Measurements from ENCODE around the gene FOXN4.
A peak's percentile ranks its signal among the peaks of the same experiment; 100 is the strongest.

Gene FOXN4

DNA sequence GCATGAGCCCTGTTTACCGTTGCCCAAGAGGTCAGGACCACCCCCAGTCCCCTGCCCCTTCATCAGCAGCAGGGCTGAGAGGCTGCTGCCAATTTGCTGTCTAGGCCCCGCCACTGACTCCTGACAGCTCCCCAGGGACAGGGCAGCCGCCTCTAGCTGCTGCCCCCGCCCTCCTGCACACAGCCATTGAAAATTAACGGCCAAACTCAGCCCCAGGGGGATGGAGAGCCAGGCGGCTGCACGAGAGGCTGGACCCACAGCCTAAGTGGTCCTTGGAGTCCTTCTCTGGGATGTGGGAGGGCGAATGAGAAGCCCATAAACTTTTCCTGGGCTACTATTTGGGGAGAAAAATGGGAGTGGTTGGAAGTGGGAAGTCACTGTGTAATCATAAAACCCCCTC is 4.6 kb downstream of the FOXN4 start:
- peak; percentile 25 for DNase-seq

DNA sequence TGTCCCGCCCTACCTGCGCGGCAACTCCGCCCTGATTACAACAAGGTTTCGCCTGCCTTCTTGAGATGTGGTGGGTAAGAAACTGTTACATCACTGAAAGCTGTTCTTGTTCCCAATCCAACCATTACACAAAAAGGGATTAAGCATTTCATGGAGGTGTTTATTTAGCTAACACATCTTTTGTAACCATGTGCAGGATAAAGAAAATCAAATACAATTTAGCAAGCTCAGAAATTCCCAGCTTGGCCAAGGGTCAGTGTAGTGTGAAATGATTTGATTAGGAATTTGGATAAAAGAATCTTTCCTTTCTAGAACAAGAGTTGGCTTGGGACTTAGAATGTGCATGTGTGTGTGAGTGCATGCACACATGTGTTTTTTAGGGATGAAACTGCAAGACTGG is 6.3 kb downstream of the FOXN4 start:
- no peak for DNase-seq

DNA sequence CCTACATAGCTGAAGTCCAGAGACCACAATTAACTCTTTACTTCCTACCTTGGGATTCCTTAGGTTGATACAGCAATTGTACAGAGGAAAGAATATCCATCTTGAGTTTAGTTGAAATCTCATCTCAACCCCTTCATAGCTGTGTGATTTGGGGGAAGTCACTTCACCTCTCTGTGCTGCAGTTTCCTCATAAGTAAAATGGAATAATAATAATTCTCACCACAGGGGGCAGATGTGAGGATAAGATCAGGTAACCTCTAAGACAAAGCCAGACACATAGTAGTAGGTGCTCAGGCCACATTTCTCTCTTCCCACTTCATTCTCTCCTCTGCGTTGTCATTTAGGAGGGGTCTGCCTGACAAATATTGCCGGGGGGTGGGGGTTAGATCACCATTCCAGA is 6.7 kb downstream of the FOXN4 start:
- DNase-seq: no peak

DNA sequence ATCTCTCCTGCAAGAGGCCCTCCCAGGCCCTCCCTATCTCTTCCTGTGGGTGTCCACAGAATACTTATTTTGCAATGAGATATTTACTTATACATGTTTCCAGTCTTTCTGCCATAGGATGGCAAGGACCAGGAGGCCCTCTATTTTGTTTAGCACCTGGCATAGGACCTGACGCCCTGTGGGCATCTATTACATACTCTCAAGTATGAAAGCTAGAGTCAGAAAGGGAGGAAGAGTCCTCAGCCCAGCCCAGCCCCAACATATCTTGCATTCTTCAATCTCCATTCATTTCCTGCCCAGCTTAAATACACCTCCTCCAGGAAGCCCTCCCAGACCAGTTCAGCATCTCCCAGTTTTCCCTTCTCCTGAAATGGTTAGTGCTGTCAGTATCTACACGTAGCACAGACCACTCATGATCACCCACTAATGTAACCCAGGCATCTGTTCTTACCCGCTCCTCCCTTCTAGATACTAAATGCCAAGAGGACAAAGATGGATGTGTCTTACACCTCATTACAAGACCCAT is 7.4 kb downstream of the FOXN4 start:
- DNase-seq: no peak

DNA sequence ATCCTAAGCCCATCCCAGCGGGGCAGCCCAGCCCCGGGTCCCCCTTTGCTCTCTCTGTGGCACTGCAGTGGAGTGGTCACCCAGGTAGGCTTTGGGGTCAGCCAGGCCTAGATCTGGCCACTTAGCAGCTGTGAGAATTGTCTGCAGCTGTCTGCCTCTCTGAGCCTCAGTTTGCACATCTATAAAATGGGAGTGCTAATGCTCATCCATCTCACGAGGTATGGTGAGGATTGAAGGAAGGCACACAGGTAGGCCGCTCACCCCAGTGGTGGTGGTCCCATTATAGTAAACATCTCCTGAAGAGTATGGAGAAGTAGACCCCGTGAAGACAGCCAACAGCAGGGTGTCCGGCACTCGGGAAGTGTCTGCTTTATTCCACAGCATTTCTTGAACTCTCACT is 9.2 kb downstream of the FOXN4 start:
- no peak for DNase-seq

DNA sequence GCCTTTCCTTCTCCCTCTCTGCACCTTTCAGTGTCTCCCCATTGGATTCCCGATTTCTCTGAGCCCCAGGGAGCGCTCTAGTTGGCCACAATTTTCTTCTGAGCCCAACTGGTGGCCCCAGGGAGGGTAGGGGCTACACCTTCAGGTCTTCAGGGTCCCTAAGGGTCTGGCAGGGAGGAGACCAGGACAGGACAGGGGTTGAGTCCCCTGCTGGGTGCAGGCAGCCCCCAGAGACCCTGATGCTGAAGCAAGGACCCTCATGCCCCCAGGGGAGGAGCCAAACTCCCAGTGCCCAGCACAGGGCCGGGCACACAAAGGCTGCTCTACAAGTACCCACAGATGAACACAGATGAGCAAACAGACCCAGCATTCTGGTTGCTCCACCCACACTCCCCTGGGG is 12.7 kb downstream of the FOXN4 start:
- no peak for DNase-seq

DNA sequence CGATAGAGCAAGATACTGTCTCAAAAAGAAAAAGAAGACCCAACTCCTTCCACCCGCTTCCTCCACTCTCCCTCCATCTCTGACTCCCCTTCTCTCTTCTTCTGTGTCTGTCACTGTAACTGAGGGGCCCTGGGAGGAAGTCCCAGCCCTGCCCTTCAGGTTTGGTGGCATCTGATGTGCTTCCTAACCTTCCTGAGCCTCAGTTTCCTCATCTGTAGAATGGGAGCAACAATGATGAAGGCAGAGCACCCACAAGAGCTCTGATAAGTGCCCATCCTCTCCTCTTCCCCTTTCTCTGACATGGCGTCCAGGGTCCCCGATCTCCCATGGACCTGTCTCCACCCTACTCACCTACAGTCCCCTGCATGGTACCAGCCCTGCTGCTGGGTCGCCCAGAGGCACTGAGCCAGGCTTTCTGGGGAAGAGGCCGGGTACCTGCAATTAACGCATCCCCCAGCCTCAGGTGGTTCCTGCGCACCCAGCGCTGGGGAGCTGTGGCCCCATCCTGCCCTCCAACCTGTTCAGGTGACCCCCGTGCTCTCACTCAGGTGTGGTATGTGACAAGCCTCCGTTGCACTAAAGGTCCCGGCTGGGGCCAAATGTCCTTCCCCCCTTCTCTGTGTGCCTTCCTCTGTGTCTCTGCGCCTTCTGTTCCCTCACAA is 13.2 kb downstream of the FOXN4 start:
- DNase-seq: no peak

DNA sequence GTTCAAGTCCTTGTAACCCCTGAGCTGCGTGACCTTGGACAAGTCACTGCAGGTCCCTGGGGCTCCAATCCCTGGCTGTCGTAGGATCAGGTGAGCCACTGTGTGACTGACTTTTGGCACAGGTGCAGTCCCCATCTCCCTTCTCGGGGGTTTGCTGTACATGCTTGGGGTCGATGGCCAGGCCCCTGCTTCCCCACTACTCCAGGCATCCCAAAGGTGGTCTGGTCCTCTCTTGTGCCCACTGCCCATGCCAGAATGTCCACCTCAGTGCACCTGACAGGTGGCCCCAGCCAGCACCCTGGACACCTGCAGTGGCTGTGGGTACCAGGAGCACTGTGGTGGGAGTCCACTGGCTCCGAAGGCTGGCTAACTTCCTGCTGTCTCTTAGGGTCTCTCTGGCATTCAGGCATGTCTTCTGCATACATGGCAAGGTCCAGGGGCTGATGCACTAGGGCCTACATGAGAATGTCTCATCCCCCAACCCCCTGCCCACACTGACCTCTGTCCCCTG is 14.7 kb downstream of the FOXN4 start:
- no peak for DNase-seq

DNA sequence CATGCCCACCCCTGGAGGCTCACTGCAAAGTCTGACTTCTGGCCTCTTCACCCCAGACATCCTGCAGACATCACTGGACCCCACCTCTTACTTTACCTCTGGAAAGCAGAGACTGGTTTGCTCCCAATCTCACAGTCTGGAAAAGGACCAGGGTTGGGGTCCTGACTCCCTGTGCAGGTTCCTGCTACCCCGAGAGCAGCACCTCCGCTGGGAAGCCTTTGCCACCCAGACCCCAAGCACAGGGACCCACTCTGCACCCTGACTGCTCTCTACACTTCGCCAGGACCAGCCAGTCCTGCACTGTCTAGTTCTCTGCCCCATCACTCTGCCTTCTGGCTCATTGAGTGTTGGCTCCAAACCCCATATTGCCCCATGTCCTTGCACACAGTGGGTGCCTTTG is 16.0 kb downstream of the FOXN4 start:
- no peak for DNase-seq

DNA sequence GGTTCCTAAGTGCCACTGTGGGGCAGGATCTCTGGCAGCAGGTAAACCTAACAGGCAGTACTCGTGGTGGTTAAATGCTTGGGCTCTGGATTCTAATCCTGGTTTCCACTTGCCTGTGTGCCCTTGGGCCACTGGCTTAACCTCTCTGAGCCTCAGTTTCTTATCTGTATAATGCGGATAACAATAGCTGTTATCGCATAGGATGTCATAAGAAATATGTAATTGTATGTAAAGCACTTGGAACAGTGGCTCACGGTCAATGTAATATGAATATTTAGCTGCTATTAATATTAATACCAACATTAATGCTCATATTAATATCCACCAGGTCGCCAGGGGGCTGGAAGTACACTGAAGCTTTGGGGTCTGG is 16.8 kb downstream of the FOXN4 start:
- DNase-seq: no peak

DNA sequence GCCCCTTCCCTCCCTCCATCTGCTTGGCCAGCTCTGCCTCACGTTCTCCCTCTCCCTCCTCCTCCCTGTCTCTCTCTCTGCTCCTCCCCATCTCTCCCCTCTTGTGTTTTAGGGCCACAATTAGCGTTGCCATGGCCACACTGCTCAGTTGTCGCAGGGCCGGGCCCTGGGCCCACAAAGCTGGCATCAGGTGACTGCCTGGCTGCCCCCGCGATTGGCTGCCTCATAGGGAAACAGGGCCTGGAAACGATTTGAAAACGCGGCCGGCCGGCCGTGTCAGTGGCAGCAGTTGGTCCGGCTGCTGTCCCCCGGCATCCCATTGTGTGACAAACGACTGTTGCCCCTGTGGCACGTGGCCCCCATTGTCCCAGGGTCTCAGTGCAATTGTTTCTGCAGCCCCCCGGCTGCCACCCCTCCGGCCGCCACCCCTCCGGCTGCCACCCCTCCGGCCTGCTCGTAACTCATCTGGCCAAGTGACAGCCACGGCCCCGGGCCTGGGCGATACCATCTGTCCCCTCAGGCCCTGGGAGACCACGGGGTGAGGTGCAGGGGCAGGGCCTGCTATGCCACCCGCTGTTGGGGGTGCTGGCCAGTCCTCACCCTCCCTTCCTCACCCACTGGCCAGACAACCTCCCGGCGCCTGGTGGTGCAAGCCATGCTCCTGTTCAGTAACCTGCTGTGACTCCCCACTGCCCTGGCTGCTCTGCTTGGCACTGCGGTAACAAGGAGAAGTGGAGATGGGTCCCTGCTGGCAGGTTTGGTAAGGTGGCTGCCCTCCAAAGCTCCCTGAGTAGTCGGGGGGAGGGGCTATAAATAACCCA is 17.4 kb downstream of the FOXN4 start:
- DNase-seq: peak; percentile 99

DNA sequence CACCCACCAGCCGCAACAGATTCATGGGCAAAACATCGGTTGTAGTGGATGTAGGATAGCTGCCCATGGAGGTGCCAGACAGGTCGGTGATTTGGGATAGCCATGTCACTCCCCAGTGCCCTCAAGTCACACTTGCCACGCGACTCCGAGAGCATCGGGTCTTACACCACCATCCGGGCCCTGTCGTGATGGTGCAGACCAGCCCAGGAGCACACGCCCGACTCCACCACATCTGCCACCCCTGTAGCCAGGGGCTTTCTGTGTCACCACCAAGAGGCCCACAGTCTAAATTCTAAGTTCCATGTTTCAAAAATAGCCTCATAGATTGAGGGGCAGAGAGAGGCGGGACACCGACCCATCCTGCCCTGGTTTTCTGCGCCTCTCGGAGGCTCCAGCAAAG is 18.0 kb downstream of the FOXN4 start:
- DNase-seq: no peak

DNA sequence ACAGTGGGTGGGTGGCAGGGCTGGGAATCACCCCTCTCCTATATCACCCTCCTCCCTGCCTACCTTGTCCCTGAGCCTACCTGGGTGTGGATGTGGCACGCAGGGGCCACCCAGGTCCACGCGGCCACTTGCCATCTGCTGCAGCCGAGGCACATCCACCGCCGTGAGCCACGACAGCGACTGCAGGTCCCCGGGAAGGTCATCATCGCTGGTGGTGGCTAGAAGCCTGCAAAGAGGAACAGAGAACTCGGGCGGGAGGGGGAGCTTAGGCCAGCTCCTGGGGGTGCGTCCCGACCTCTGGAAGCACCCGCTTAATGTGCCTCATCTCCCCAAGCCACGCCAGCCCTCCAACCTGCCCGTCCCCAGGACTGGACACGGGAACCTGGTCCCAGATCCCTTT is 19.0 kb downstream of the FOXN4 start:
- DNase-seq: no peak

DNA sequence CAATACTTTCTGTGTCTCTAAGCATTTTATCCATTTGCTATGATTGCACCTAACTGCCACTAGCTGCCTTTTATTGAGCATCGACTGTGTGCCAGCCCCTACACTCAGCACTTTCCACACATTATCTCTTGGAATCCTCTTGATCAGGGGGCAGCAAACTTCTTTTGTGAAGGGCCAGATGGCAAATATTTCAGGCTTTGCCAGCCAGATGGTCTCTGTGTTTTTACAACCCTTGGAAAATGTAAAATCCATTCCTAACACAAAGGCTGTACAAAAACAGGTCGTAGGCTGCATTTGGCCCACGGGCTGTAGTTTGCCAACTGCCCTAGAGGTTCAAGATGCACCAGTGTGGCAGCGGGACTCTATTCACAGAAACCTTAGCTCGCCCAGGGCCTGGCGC is 19.5 kb downstream of the FOXN4 start:
- no peak for DNase-seq

DNA sequence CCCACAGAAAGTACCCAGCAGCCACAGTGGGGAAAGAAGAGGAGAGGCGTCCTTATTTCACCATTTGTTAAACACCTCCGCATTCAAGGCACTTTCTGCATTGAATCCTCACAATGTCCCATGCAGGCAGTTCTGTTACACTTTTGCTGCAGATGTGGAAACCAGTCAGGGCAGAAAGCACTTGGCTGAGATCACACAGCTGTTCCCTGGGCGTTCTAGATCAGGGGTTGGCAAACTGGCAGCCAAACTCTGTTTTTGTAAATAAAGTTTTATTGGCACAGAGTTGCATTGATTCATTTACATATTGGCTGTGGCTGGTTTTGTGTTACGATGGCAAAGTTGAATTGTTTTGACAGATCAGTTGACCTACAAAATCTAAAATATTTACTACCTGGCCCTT is 20.1 kb downstream of the FOXN4 start:
- DNase-seq: no peak

DNA sequence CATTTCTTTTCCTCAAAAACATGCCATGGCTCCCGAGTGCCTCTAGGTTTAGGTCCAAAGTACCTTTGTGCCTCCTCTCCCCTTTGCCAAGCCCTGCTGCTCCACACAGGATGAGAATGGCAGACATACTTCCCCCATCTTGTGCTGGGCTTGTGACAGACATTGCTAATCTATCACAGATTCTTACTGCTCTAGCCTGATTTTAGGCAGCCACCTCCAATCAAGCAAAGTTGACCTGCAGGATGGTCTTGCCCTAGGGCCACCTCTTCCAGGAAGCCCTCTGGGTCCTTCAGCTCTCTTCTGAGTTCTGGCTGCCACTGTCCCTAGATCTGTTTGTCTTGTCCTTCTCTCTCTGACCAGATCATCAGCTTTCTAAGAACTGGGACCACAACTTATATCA is 20.5 kb downstream of the FOXN4 start:
- DNase-seq: no peak

DNA sequence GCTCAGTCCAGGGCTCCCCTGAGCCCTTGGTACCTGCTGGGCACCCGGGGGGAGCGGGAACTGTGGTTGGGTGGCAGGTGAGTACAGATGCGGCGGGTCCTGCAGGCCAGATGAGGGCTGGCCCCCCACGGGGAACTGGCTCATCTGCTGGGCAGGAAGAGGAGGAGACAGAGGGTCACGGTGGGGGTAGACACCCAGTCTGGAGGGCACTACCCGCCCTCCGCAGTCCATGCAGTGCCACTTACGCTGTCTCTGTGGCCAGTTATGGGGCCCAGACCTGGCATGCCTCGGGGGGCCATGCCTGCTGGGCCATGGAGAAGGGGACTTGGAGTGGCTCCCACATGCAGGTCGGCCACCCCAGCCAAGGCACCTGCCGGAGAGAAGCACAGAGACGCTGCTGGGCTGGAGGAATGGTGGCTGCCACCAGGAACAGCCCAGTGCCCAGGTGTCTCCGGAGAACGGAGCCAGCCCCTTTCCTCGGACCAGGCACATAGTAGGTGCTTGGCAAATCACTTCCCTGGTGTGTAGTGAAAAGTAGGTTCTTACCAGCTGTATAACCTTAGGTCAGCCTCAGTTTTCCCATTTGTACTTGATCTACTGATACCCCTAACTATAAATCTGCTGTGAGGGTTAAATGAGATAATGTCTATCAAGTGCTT is 21.1 kb downstream of the FOXN4 start:
- DNase-seq: no peak

DNA sequence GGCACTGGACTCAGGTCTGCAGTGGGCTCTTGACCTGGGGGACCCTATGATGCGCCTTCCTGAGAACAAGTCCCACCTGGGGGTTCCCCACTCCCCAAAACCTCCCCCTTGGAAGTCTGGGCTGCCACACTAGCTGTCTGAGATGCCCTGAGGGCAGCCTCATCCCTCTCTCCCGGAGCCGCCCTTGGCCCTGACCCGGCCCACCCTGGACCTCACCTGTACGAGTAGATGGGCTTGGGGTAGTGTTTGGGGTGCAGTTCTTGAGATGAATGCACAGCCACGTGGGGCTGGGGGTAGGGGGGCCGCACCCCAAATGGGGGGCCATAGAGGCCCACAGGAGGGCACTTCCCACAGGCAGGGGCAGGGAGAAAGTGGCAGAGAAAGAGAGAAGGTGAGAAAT is 21.9 kb downstream of the FOXN4 start:
- no peak for DNase-seq

DNA sequence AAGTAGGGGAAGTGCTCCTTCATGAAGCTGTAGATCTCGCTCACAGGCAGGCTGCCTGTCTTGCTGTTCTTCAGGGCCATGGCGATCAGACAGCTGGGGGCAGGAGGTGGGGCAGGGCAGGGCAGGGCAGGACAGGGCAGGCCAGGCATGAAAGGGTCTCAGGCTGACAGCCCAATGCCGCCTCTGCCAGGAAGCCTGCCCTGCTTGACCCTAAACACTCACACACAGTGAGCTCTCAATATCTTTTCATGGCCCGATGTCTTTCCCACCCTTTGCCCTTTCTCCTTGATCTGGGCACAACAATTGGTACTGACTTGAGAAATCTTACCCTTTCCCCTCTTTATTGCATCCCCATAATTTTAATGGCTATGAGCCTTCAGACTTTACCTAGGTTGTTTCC is 22.4 kb downstream of the FOXN4 start:
- no peak for DNase-seq

DNA sequence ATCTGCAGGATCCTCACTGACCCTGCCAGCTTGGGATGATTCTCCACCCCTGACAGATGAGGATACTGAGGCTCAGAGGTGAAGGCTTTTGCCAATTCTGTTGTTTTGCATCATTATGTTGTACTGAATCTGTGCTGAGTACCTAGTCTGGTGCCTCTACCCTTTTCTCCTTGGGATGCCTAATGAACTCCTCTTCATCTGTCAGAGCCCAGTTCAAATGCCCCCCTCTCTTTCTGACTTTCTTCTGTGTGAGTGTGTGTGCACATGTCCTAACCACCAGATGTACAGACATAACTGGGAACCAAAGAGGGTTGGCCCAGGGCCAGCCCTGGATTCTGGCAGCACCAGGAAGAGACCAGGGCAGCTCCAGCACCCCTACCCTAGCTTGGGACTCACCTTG is 22.8 kb downstream of the FOXN4 start:
- no peak for DNase-seq

DNA sequence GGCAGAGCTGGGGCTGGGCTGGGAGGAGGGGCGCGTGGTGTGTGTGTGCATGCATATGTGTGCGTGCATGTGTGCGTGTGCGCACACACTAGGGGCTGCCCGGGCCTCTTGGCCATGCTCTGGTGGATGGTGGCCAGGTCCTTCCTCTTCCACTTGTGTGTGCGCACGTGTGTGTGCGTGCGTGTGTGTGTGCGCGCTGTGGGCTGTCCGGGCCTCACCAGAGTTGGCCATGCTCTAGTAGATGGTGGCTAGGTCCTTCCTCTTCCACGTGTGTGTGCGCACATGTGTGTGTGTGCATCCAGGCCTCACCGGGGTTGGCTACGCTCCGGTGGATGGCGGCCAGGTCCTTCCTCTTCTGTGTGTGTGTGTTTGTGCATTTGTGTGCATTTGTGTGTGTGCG is 24.7 kb downstream of the FOXN4 start:
- DNase-seq: no peak

DNA sequence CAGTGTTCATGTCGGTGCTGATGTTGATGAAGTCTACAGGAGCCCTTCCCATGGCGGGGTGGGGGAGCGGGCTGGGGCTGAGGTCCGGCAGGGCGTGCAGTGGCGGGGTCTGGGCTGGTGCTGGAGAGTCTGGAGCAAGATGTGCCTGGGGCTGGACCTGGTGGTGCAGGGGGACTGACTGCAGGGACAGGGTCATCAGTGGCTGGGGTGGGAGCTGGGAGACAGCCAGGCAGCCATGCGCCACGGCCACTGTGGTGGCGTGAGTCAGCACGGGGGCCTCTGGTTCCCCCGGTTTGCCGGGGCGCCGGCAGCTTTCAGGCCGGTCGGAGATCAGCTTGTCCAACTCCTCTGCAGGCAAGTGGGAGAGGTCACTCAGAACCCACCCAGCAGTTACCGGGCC is 27.6 kb downstream of the FOXN4 start:
- DNase-seq: no peak

DNA sequence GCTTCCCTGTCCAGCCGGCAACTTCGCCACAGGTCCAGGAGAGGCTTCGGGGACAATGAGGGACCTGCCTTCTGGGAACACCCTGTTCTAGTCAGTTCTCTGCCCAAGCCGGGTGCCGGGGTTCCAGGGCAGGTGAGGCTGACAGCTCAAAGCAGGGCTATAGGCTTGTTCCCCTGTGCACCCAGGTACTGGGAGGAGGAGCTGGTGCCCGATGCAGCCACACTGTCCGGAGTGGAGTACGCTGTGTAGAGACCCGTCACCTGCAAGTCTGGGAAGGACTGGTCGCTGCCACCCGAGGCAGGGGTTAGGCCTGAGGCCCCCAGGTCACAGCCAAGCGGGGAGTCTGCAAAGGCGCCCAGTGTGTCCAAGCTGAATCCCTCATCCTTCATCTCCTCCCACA is 29.6 kb downstream of the FOXN4 start:
- DNase-seq: no peak

DNA sequence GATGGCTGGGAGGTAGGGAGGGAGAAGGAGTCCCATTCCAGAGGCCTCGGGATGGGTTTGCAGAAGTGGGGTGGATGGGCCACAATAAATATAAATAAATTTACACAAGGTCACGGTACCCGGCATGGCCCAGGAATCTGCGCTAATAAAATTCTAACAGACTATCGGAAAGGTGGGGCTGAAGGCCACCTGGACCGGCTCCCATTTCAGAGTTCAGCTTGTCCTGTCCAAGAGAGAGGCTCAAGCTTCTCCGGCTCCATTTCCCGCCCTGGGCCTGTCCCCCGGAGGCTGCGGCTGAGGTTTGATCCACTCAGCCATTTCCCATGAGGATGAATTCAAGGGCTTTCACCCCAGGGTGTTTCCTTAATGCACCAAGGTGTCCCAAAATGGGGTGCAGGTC is 30.2 kb downstream of the FOXN4 start:
- no peak for DNase-seq

Measured in NCI-H1105 (cell line).